ENCODE results near the gene KLF11.

The KLF11 gene

GRCh38 chr2:10043256-10043905 is at the start of gene KLF11:
Gene KLF11 (plus strand): TSS chr2:10043550. CDS start chr2:10043717, 167 bp downstream.
- Histone ChIP-seq H3K9me3 (ENCODE audit: severe bottlenecking) (peaks cover 16% of the 10 kb centered on the region), H3K27ac (peak within 1 kb of the TSS; percentile 90), H3K4me3 (ENCODE audit: low read depth, low read length) (peak within 1 kb of the TSS; percentile 47), H3K36me3 (peaks cover 33% of the 10 kb centered on the region), H3K27me3 (ENCODE audit: insufficient read depth, low read depth, severe bottlenecking) (no peaks in the 10 kb centered on the region)
- DNase-seq = no peak
- no peak for TF ChIP-seq CTCF (IDR thresholded peaks at IDR 0.05; ENCODE audit: low read depth, low read length)

- Histone ChIP-seq H3K36me3 (peaks cover 78% of the 10 kb centered on the region), H3K9me3 (ENCODE audit: severe bottlenecking) (no peaks in the 10 kb centered on the region), H3K27ac (no peak overlapping the region), H3K4me3 (ENCODE audit: low read depth, low read length) (no peak overlapping the region), H3K27me3 (ENCODE audit: insufficient read depth, low read depth, severe bottlenecking) (no peaks in the 10 kb centered on the region)
- DNase-seq = no peak
- no peak for TF ChIP-seq CTCF (IDR thresholded peaks at IDR 0.05; ENCODE audit: low read depth, low read length)
Measured at GRCh38 chr2:9994462-9994861, 48.9 kb upstream of the KLF11 start.

DNA sequence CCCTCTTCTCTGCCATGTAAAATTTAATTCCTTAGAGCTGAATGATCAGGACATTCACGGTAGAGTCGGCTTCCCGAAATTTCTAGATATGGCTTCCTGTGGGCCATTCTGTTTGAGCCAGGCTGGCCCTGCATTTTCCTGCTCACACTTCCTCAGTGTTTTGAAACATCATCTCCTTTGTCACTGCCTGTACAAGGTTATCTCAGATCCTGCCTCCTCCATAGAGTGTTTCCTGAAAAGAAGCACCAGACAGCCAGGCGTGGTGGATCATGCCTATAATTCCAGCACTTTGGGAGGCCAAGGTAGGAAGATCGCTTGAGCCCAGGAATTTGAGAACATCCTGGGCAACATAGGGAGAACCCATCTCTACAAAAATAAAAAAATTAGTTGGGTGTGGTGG is 48.3 kb upstream of the KLF11 start:
- DNase-seq = no peak
- no peak for TF ChIP-seq CTCF (IDR thresholded peaks at IDR 0.05; ENCODE audit: low read depth, low read length)
- Histone ChIP-seq H3K27ac (no peak overlapping the region), H3K36me3 (peaks cover 81% of the 10 kb centered on the region), H3K27me3 (ENCODE audit: insufficient read depth, low read depth, severe bottlenecking) (no peaks in the 10 kb centered on the region), H3K9me3 (ENCODE audit: severe bottlenecking) (no peaks in the 10 kb centered on the region), H3K4me3 (ENCODE audit: low read depth, low read length) (no peak overlapping the region)

DNA sequence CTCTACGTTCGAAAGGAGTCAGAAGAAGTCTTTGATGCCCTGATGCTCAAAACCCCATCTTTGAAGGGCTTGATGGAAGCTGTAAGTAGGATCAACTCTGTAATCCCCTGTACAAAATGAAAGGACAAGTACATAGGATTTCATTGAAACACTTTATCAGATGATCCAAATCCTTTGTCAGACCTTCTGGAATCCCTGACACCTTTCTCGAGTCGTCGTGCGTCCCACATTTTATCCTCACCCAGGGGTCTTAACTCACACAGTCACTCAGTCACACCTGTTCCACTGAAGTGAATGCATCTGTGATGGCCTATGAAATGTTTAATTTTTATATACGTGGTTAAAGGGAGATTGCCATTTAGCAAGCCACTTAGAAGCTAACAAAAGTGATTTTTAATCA is 47.0 kb upstream of the KLF11 start:
- Histone ChIP-seq H3K27ac (no peak overlapping the region; the same call in 1 of the 2 replicates), H3K4me3 (ENCODE audit: low read depth, low read length) (no peak overlapping the region), H3K27me3 (ENCODE audit: insufficient read depth, low read depth, severe bottlenecking) (no peaks in the 10 kb centered on the region), H3K9me3 (ENCODE audit: severe bottlenecking) (no peaks in the 10 kb centered on the region), H3K36me3 (peaks cover 84% of the 10 kb centered on the region)
- peak; percentile 59 for DNase-seq
- no peak for TF ChIP-seq CTCF (IDR thresholded peaks at IDR 0.05; ENCODE audit: low read depth, low read length)

- no peak for TF ChIP-seq CTCF (IDR thresholded peaks at IDR 0.05; ENCODE audit: low read depth, low read length)
- Histone ChIP-seq H3K4me3 (ENCODE audit: low read depth, low read length) (no peak overlapping the region), H3K9me3 (ENCODE audit: severe bottlenecking) (no peaks in the 10 kb centered on the region), H3K36me3 (peaks cover 80% of the 10 kb centered on the region), H3K27me3 (ENCODE audit: insufficient read depth, low read depth, severe bottlenecking) (no peaks in the 10 kb centered on the region), H3K27ac (no peak overlapping the region)
- no peak for DNase-seq
Measured at GRCh38 chr2:9997936-9998335, 45.4 kb upstream of the KLF11 start.

Data from WERI-Rb-1 (cell line).